GM12878 (cell line): ENCODE results near the gene BNIP3. TPM values are rescaled to one million over a fixed set of nuclear protein-coding genes. Genes with fewer than 3 reads are reported as not detected.

Experiments
- ATAC-seq: fragments of 200-7000 bp; cut with Tn5 transposase; 3 replicates; pipeline ENCODE4 v1.9.1; 2020; ENCODE audit warnings: mild to moderate bottlenecking, moderate library complexity
- BruUV-seq: library from RNA; stranded (reverse); fragments of 400-500 nt; replicated peaks from 2 replicates; lab custom pipeline; 2021; lab: Mats Ljungman, UMichigan
- CTCF ChIA-PET: fragments of 300-600 bp; sonication (Branson Sonifier 250); formaldehyde crosslinking; extraction: SDS; loops from one replicate; lab custom pipeline; 2021; ENCODE audit warnings: inconsistent platforms; lab: Yijun Ruan, JAX
- POLR2A ChIA-PET: fragments of 350-600 bp; formaldehyde crosslinking; extraction: SDS; loops from one replicate; lab custom pipeline; 2021; ENCODE audit warnings: inconsistent platforms; lab: Charles Lee
- RAD21 ChIA-PET: fragments of 300-600 bp; sonication (Branson Sonifier 250); formaldehyde crosslinking; loops from one replicate; lab custom pipeline; 2023; ENCODE audit warnings: antibody characterized with exemption; ENCODE audit not compliant: unreplicated experiment; lab: Charles Lee
- SMC1A ChIA-PET: fragments of 300-600 bp; sonication (Branson Sonifier 250); formaldehyde crosslinking; loops from one replicate; lab custom pipeline; 2023; ENCODE audit not compliant: unreplicated experiment, uncharacterized antibody; lab: Charles Lee
- DNase-seq: peaks from one replicate; pipeline ENCODE4 v3.0.0-alpha.2; 2011; ENCODE audit warnings: low read depth, low spot score
- FAIRE-seq: peaks from 3 replicates; lab custom pipeline; 2011; peaks lifted over from hg19 to GRCh38; lab: Jason Lieb, UNC
- H2AFZ ChIP-seq: 2 replicates; pipeline ENCODE4 v1.6.0; 2011; ENCODE audit warnings: low read depth, low read length, control low read depth; ENCODE audit not compliant: control insufficient read depth
- H3K27ac ChIP-seq: 2 replicates; pipeline ENCODE4 v1.5.1; 2011; ENCODE audit warnings: control low read depth; ENCODE audit not compliant: control insufficient read depth, insufficient read depth
- H3K27me3 ChIP-seq, 2 experiments: replicated peaks in 1 of 2; 2 replicates each; pipeline versions ENCODE4 v1.6.0 to v1.6.1; 2011; ENCODE audit warnings: low read length in 1 of 2; ENCODE audit not compliant: control insufficient read depth in 2 of 2, insufficient read depth in 2 of 2
- H3K36me3 ChIP-seq, 2 experiments: 2 replicates each; pipeline ENCODE4 v1.5.1; 2011; ENCODE audit warnings: low read length in 1 of 2; ENCODE audit not compliant: control insufficient read depth in 2 of 2, insufficient read depth in 2 of 2
- H3K4me1 ChIP-seq: 2 replicates; pipeline ENCODE4 v1.6.1; 2011; ENCODE audit warnings: mild to moderate bottlenecking, low read length, moderate library complexity, mixed read lengths; ENCODE audit not compliant: control insufficient read depth, insufficient read depth
- H3K4me2 ChIP-seq: 2 replicates; pipeline ENCODE4 v1.6.0; 2011; ENCODE audit warnings: control low read depth; ENCODE audit not compliant: control insufficient read depth, insufficient read depth
- H3K4me3 ChIP-seq: fragments of 200-600 bp; sonication (generic); 2 replicates; pipeline ENCODE4 v1.5.1; 2016
- H3K79me2 ChIP-seq: 2 replicates; pipeline ENCODE4 v1.6.0; 2011; ENCODE audit warnings: low read length; ENCODE audit not compliant: control insufficient read depth, insufficient read depth
- H3K9ac ChIP-seq: 2 replicates; pipeline ENCODE4 v1.8.0; 2011; ENCODE audit warnings: low read length, control low read depth, mixed read lengths; ENCODE audit not compliant: control insufficient read depth, insufficient read depth
- H3K9me3 ChIP-seq: replicated peaks from 3 replicates; pipeline ENCODE4 v1.5.1; 2011; ENCODE audit warnings: mild to moderate bottlenecking, low read length; ENCODE audit not compliant: control insufficient read depth, insufficient read depth
- H4K20me1 ChIP-seq: 2 replicates; pipeline ENCODE4 v1.6.0; 2011; ENCODE audit not compliant: control insufficient read depth, insufficient read depth
- ATF2 ChIP-seq: IDR thresholded peaks from 2 replicates; pipeline ENCODE4 v1.6.1; 2012; ENCODE audit warnings: low read length, inconsistent platforms
- E2F4 ChIP-seq: IDR thresholded peaks from 2 replicates; pipeline ENCODE4 v1.6.1; 2012; ENCODE audit warnings: low read depth, low read length, improper control_type of control experiment
- STAT3 ChIP-seq: IDR thresholded peaks from 2 replicates; pipeline ENCODE4 v1.6.1; 2011; ENCODE audit warnings: low read depth, low read length, improper control_type of control experiment
- ZSCAN29 ChIP-seq: fragments of 450-650 bp; IDR thresholded peaks from 2 replicates; pipeline ENCODE4 v1.6.1; 2017; ENCODE audit warnings: mild to moderate bottlenecking, moderate library complexity
- WGBS: methylation state at CpG from one replicate; pipeline ENCODE4 v1.1.6; 2016; ENCODE audit warnings: low lambda C conversion rate; ENCODE audit not compliant: insufficient replicate concordance, insufficient coverage; ENCODE audit errors: missing lambda C conversion rate; 5-methylcytosine and 5-hydroxymethylcytosine counted together
- in situ Hi-C: fragments of 300-500 bp; cut with MboI; formaldehyde crosslinking; loops from 9 replicates; pipeline ENCODE4 v1.14.3; 2018; ENCODE audit warnings: mixed read lengths
- intact Hi-C: fragments of 100-400 bp; cut with micrococcal nuclease; formaldehyde crosslinking; loops from one replicate; pipeline ENCODE4 v1.14.2; 2022; ENCODE audit not compliant: unreplicated experiment
- polyA plus RNA-seq, 11 experiments: library from polyadenylated mRNA; depleted of rRNA in 4 of 11; unstranded in 6 of 11; stranded (reverse) in 5 of 11; fragments of >200 nt; fragmentation: Nextera tagmentation in 4 of 11; fragmentation: Illumina TruSeq in 1 of 11; extraction: Ambion mirVana in 4 of 11; extraction: Trizol in 1 of 11; gene quantifications; 1 replicate in 1 of 11; 2 replicates in 10 of 11; pipeline versions ENCODE4 v1.2.1 to v1.2.3, GENCODE V29; 2011 to 2016; ENCODE audit warnings: inconsistent platforms in 2 of 11, missing spikeins in 2 of 11, low read depth in 1 of 11
- total RNA-seq, 4 experiments: library from RNA; depleted of rRNA in 3 of 4; stranded (reverse); fragments of >200 nt in 3 of 4; fragmentation: Illumina TruSeq in 1 of 4; extraction: Trizol in 1 of 4; gene quantifications; 2 replicates each; pipeline versions ENCODE4 v1.2.1 to v1.2.3, GENCODE V29; 2013 to 2021

The BNIP3 gene
- total and polyA plus RNA-seq, 10 of the 15 experiments (the other 5 are each of a cell fraction or from before 2014, with no cell fraction given) = 7.7 to 122 (median 29.9) TPM

GRCh38 chr10:131978851-131979250 is 2.9 kb downstream of the BNIP3 start:
- TF ChIP-seq ATF2 (no peak), E2F4 (no peak), STAT3 (no peak), ZSCAN29 (no peak)
- TF ChIP-seq, all 136 proteins: peak for 0
- H3K4me1 ChIP-seq = no peaks in the 10 kb centered on the region; the same call in 1 of the 2 replicates
- H3K27ac ChIP-seq = no peak overlapping the region; the same call in 1 of the 2 replicates
- in situ Hi-C loops = no loop called here
- H4K20me1 ChIP-seq = peaks cover 15% of the 10 kb centered on the region
- H3K36me3 ChIP-seq = peaks cover 0 to 15% of the 10 kb centered on the region in 2 experiments; a peak in 2 of 4 replicates
- ChIA-PET POLR2A (no interaction called here), CTCF (interaction anchor here (1.3 kb wide), 1 partner anchor 82 kb away, joined by 3 read pairs; no protein-coding TSS in a partner anchor), RAD21 (no interaction called here), SMC1A (interaction anchor here (0.7 to 0.8 kb wide), 2 partner anchors 36 to 79 kb away, joined by 4 read pairs; no protein-coding TSS in a partner anchor)
- no peaks in the 10 kb centered on the region for H3K27me3 ChIP-seq
- peak overlapping the region; percentile 15; the same call in 1 of the 2 replicates for H3K9ac ChIP-seq
- FAIRE-seq = no peak
- no peaks in the 10 kb centered on the region; the same call in 2 of the 3 replicates for H3K9me3 ChIP-seq
- H2AFZ ChIP-seq = no peak overlapping the region
- BruUV-seq = no TSS peak
- H3K4me2 ChIP-seq = peak overlapping the region; percentile 72
- H3K79me2 ChIP-seq = peaks cover 80% of the 10 kb centered on the region
- H3K4me3 ChIP-seq = peak overlapping the region; percentile 75
- no peak for DNase-seq
- ATAC-seq = no peak
- intact Hi-C loops = no loop called here
- 78% methylated on average over 6 of the region's 6 CpGs for WGBS
